ENCODE results near the gene CCDC18.

- no peak for TF ChIP-seq CTCF (conservative IDR thresholded peaks at IDR 0.05; ENCODE audit: low read length)
- TF ChIP-seq EZH2phosphoT487 (IDR thresholded peaks at IDR 0.05; ENCODE audit: borderline replicate concordance), result no peak
Measured at GRCh38 chr1:93253516-93253915, 73.0 kb downstream of the CCDC18 start.
